CD14-positive monocyte (primary cell): ENCODE results near the gene FPGT. TPM values are rescaled to one million over a fixed set of nuclear protein-coding genes. Genes with fewer than 3 reads are reported as not detected.

ENCODE experiments used
- DNase-seq, 3 donors: peaks; one replicate each; pipeline ENCODE4 v3.0.0-alpha.2; 2011 to 2022
- H2AFZ ChIP-seq: 2 replicates; pipeline ENCODE4 v1.6.0; 2012; ENCODE audit warnings: mild to moderate bottlenecking, low read depth, low read length, inconsistent platforms; ENCODE audit not compliant: insufficient read depth, poor library complexity, severe bottlenecking
- H3K27ac ChIP-seq, 2 donors: 1 replicate in 1 of 2; 2 replicates in 1 of 2; pipeline ENCODE4 v1.5.1; 2012 to 2013; ENCODE audit warnings: low read length in 2 of 2, control low read depth in 1 of 2, inconsistent platforms in 1 of 2, low read depth in 1 of 2, mild to moderate bottlenecking in 1 of 2
- H3K27me3 ChIP-seq, 2 donors: one replicate each; pipeline versions ENCODE4 v1.6.0 to v1.6.1; 2011 to 2013; ENCODE audit warnings: low read length in 2 of 2; ENCODE audit not compliant: control insufficient read depth in 2 of 2, insufficient read depth in 2 of 2
- H3K36me3 ChIP-seq, 2 donors: replicated peaks in 1 of 2; 1 replicate in 1 of 2; 2 replicates in 1 of 2; pipeline versions ENCODE4 v1.5.1 to v1.6.1; 2012 to 2013; ENCODE audit warnings: low read length in 2 of 2, control low read depth in 1 of 2, inconsistent platforms in 1 of 2, mild to moderate bottlenecking in 1 of 2; ENCODE audit not compliant: insufficient read depth in 2 of 2, control insufficient read depth in 1 of 2
- H3K4me1 ChIP-seq, 2 donors: 1 replicate in 1 of 2; 2 replicates in 1 of 2; pipeline versions ENCODE4 v1.5.1 to v1.6.1; 2012 to 2013; ENCODE audit warnings: low read length in 2 of 2, control low read depth in 1 of 2, inconsistent platforms in 1 of 2, mild to moderate bottlenecking in 1 of 2, moderate library complexity in 1 of 2; ENCODE audit not compliant: insufficient read depth in 2 of 2, control insufficient read depth in 1 of 2
- H3K4me2 ChIP-seq: replicated peaks from 2 replicates; pipeline ENCODE3; 2012; ENCODE audit warnings: low read length, moderate library complexity, mild to moderate bottlenecking; ENCODE audit not compliant: poor library complexity, severe bottlenecking; ENCODE audit errors: extremely low read depth
- H3K4me3 ChIP-seq, 3 experiments: fragments of 200-600 bp in 1 of 3; sonication (generic) in 1 of 3; replicated peaks in 1 of 3; 1 replicate in 2 of 3; 2 replicates in 1 of 3; pipeline ENCODE4 v1.5.1; 2011 to 2013; ENCODE audit warnings: low read length in 3 of 3, mild to moderate bottlenecking in 3 of 3, control low read depth in 2 of 3, low read depth in 2 of 3, inconsistent platforms in 1 of 3, moderate library complexity in 1 of 3
- H3K79me2 ChIP-seq: 2 replicates; pipeline ENCODE4 v1.6.0; 2012; ENCODE audit warnings: mild to moderate bottlenecking, control low read depth, inconsistent platforms, low read length, moderate library complexity; ENCODE audit not compliant: insufficient read depth
- H3K9ac ChIP-seq: 2 replicates; pipeline ENCODE4 v1.6.0; 2017; ENCODE audit warnings: low read length, mild to moderate bottlenecking; ENCODE audit not compliant: insufficient read depth, poor library complexity, severe bottlenecking
- H3K9me3 ChIP-seq, 2 donors: replicated peaks in 1 of 2; 1 replicate in 1 of 2; 2 replicates in 1 of 2; pipeline versions ENCODE4 v1.5.1 to v1.6.1; 2012 to 2013; ENCODE audit warnings: low read length in 2 of 2, control low read depth in 1 of 2; ENCODE audit not compliant: control insufficient read depth in 1 of 2, insufficient read depth in 1 of 2
- H4K20me1 ChIP-seq: 2 replicates; pipeline ENCODE4 v1.6.0; 2012; ENCODE audit warnings: mild to moderate bottlenecking, low read length, control low read depth, moderate library complexity; ENCODE audit not compliant: insufficient read depth
- H3K27ac Mint-ChIP-seq, 7 donors: one replicate each; pipeline ENCODE4 v1.8.0; 2020; ENCODE audit warnings: mild to moderate bottlenecking in 7 of 7, mixed read lengths in 7 of 7, moderate library complexity in 6 of 7, inconsistent platforms in 2 of 7
- H3K27me3 Mint-ChIP-seq, 3 donors: one replicate each; pipeline ENCODE4 v1.8.0; 2021 to 2022; ENCODE audit warnings: low read depth in 3 of 3, mild to moderate bottlenecking in 3 of 3, mixed read lengths in 3 of 3, moderate library complexity in 3 of 3, inconsistent platforms in 1 of 3
- H3K36me3 Mint-ChIP-seq, 2 donors: one replicate each; pipeline ENCODE4 v1.8.0; 2020; ENCODE audit warnings: mixed read lengths in 2 of 2, inconsistent platforms in 1 of 2, mild to moderate bottlenecking in 1 of 2
- H3K4me1 Mint-ChIP-seq: one replicate; pipeline ENCODE4 v1.8.0; 2020; ENCODE audit warnings: mild to moderate bottlenecking, mixed read lengths
- H3K4me3 Mint-ChIP-seq, 2 donors: one replicate each; pipeline ENCODE4 v1.8.0; 2020; ENCODE audit warnings: mild to moderate bottlenecking in 2 of 2, mixed read lengths in 2 of 2, moderate library complexity in 1 of 2
- H3K9me3 Mint-ChIP-seq, 7 donors: one replicate each; pipeline ENCODE4 v1.8.0; 2020 to 2022; ENCODE audit warnings: mixed read lengths in 7 of 7, mild to moderate bottlenecking in 6 of 7, moderate library complexity in 6 of 7, inconsistent platforms in 2 of 7
- CTCF ChIP-seq: fragments of 200-600 bp; IDR thresholded peaks from one replicate; pipeline ENCODE4 v1.8.0; 2022; ENCODE audit warnings: antibody characterized with exemption, mild to moderate bottlenecking
- WGBS: methylation state at CpG from one replicate; pipeline ENCODE4 v1.1.5; 2013; ENCODE audit warnings: missing lambda C conversion rate; ENCODE audit not compliant: insufficient coverage; 5-methylcytosine and 5-hydroxymethylcytosine counted together
- intact Hi-C, 2 donors: fragments of 100-400 bp; cut with micrococcal nuclease; formaldehyde crosslinking; loops; one replicate each; pipeline versions ENCODE4 v1.15.0 to v1.15.1; 2023
- polyA plus RNA-seq, 3 donors: library from polyadenylated mRNA; depleted of rRNA in 1 of 3; unstranded in 2 of 3; stranded (reverse) in 1 of 3; fragments of 300-500 nt in 2 of 3; fragments of >200 nt in 1 of 3; fragmentation: Illumina TruSeq in 2 of 3; gene quantifications; 1 replicate in 2 of 3; 2 replicates in 1 of 3; pipeline ENCODE4 v1.2.3, GENCODE V29; 2012 to 2021

FPGT gene
- polyA plus RNA-seq, 3 donors, result 5.9 to 24.8 (median 23.8) TPM

GRCh38 chr1:74223453-74223852 is 25.4 kb downstream of the FPGT start:
- H3K9me3 Mint-ChIP-seq, result peaks cover 5 to 33% (median 21%) of the 10 kb centered on the region in 7 donors
- no peak for TF ChIP-seq CTCF
- H3K4me1 Mint-ChIP-seq, result no peaks in the 10 kb centered on the region
- no peak overlapping the region for H3K4me3 Mint-ChIP-seq
- Histone ChIP-seq H3K9ac (no peak overlapping the region), H2AFZ (no peak overlapping the region), H3K4me2 (no peak overlapping the region), H3K9me3 (peaks cover 14 to 27% of the 10 kb centered on the region in 2 donors), H3K4me3 (no peak overlapping the region), H3K36me3 (no peaks in the 10 kb centered on the region), H3K79me2 (no peaks in the 10 kb centered on the region), H3K4me1 (no peaks in the 10 kb centered on the region), H4K20me1 (no peaks in the 10 kb centered on the region), H3K27me3 (no peaks in the 10 kb centered on the region), H3K27ac (no peak overlapping the region)
- intact Hi-C loops, result no loop called here
- peaks cover 0 to 2% (median 0%) of the 10 kb centered on the region in 3 donors for H3K27me3 Mint-ChIP-seq
- no peak for DNase-seq
- WGBS, result 80% methylated on average over 3 of the region's 3 CpGs
- no peaks in the 10 kb centered on the region for H3K36me3 Mint-ChIP-seq
- no peak overlapping the region for H3K27ac Mint-ChIP-seq

- no peaks in the 10 kb centered on the region for H3K36me3 Mint-ChIP-seq
- H3K36me3 ChIP-seq, result no peaks in the 10 kb centered on the region
Measured at GRCh38 chr1:74235153-74235552, 37.1 kb downstream of the FPGT start, which contains the start of gene TNNI3K. Gene TNNI3K, plus strand, starts transcription at chr1:74235387. Its CDS starts 65 bp downstream, at chr1:74235452.

More at GRCh38 chr1:74235153-74235552, 37.1 kb downstream of the FPGT start, which contains the start of gene TNNI3K:
- Mint-ChIP-seq H3K4me1 (no peaks in the 10 kb centered on the region), H3K27ac (no peak within 1 kb of the TSS), H3K9me3 (peaks cover 0 to 2% (median 1%) of the 10 kb centered on the region in 7 donors), H3K27me3 (no peaks in the 10 kb centered on the region), H3K4me3 (no peak within 1 kb of the TSS)
- no peaks in the 10 kb centered on the region for H3K27me3 ChIP-seq
- H3K4me2 ChIP-seq, result no peak within 1 kb of the TSS
- H3K27ac ChIP-seq, result no peak within 1 kb of the TSS
- H4K20me1 ChIP-seq, result no peaks in the 10 kb centered on the region
- no peak for DNase-seq
- H3K9me3 ChIP-seq, result no peaks in the 10 kb centered on the region
- intact Hi-C loops, result no loop called here
- no peaks in the 10 kb centered on the region for H3K79me2 ChIP-seq
- no peak within 1 kb of the TSS for H3K4me3 ChIP-seq
- H3K9ac ChIP-seq, result no peak within 1 kb of the TSS
- H2AFZ ChIP-seq, result no peak within 1 kb of the TSS
- no peak for TF ChIP-seq CTCF
- no CpG with 5 or more reads among the region's 2 CpGs for WGBS
- no peaks in the 10 kb centered on the region for H3K4me1 ChIP-seq
